Jurkat, Clone E6-1 (cell line): ENCODE measurements around the gene GNG7.
"Not testable (repeated sequence)": the region's sequence is repeated elsewhere in the genome, so short reads cannot be mapped to it uniquely, and the experiment has no call there.

ENCODE experiments used
- DNase-seq: peaks from one replicate; pipeline ENCODE4 v3.0.0-alpha.2; 2011; ENCODE audit warnings: low read depth, low spot score
- H3K4me3 ChIP-seq: 2 replicates; pipeline ENCODE4 v1.5.1; 2011; ENCODE audit warnings: mild to moderate bottlenecking, low read length, control low read depth, moderate library complexity

Gene GNG7

DNA sequence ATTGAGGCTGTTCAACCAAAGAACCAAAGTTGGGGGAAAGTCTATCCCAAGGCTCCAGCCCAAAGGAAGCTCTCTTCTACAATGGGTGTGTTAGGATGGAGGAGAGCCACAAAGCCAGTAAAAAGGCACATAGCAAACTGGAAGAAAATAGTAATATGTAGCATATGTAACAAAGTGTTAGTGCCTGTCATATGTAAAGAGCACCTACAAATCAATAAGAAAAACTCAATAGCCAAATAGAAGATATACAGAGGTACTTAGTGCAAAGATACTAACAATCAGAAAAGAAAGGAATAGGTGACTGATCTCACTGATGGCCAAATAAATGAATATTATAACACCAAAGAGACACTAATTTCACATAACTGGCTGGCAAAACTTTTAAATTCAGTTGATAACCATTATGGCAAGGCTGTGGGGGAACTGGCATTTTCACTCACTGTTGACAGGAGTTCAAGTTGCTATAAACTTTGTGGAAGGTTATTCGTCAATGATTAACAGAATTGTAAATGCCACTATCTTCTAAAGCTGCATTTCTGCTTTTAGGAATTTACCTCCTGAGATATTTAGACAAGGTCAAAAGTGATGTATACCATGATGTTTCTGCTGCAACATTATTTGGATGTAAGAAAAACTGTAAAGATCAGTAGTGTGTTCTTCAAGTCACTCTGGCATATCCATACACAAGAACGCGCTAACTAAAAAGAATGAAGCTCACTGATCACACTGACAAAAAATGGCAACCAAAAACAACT, 110.8 kb downstream of the GNG7 start:
- H3K4me3 ChIP-seq, result no peak overlapping the region

DNA sequence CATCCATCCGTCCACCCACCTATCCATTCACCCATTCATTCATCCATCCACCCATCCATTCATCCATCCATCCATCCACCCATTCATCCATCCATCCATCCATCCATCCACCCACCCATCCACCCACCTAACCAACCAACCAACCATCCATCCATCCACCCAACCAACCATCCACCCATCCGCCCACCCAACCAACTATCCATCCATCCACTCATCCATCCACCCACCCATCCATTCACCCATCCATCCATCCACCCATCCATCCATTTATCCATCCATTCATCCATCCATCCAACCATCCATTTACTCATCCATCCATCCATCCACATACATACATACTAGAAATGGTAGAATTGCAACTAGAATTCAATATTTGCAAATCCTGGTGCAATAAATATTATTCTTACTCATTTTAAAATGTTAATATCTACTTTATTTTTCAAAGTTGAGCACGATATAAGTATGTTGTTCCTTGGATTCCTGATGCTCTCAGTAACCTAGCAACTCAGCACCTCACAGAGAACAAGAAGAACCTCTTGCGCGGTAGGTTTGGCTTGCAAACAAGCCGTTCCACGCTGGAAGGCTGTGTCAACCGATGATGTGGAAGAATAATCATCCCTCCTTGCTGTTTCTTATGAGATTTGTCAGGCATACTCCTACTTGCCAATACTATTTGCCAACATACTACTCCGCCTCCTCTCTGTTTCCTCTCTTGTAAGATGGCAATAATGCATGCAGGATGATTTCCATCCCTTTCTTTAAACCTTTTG, 111.7 kb downstream of the GNG7 start:
- H3K4me3 ChIP-seq, result no peak overlapping the region

More for the DNA sequence above, 110.8 kb downstream of the GNG7 start:
- DNase-seq, result no peak

DNA sequence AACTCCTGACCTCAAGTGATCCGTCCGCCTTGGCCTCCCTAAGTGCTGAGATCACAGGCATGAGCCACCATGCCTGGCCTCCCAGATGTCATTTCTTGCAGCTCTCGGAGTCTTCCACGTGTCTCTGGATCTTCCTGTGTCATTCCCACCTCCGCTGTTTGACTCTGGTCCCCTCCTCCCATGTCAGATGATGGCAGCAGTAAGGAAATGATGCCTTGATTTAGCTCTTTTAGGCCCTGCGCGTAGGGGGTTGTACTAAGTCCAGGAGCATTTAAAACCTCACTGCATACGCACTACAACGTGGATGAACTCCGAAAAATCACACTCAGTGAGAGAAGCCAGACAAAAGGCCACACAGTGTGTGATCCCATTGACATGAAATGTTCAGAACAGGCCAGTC, 113.1 kb downstream of the GNG7 start:
- no peak overlapping the region for H3K4me3 ChIP-seq
- DNase-seq, result no peak

More for the DNA sequence above, 111.7 kb downstream of the GNG7 start:
- no peak for DNase-seq

DNA sequence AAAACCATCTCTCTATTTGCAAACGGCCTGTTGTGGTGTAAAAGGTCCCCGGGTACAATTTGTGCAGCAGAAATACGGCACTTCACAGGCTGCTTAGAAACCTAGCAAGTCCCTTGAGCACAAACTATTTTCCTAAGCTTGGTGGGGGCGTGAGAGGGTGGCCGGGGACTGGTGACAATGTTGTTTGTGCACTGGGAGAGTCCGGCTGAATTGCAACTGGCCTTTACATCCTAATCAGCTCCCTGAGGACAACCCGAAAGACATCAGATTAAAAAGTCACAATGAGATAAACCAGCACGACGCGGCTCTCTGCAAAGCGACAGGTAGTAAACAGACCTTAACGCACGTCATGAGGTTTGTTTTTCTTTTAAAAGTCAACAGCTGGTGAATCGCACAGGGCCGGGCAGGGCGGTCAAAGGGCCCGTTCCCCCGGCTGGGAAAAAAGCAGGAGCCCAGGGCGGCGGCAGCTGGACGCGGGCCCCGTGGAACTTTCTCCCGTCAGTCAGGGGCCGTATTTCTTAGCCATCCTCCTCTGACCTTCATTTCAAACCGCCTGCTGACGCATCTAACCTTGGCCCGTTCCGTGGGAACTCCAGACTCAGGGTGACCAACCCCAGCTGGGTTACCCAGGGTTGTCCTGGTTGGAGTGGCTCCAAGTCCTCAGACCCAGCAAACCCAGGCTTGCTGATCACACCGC, 114.3 kb downstream of the GNG7 start:
- DNase-seq, result no peak
- no peak overlapping the region for H3K4me3 ChIP-seq

DNA sequence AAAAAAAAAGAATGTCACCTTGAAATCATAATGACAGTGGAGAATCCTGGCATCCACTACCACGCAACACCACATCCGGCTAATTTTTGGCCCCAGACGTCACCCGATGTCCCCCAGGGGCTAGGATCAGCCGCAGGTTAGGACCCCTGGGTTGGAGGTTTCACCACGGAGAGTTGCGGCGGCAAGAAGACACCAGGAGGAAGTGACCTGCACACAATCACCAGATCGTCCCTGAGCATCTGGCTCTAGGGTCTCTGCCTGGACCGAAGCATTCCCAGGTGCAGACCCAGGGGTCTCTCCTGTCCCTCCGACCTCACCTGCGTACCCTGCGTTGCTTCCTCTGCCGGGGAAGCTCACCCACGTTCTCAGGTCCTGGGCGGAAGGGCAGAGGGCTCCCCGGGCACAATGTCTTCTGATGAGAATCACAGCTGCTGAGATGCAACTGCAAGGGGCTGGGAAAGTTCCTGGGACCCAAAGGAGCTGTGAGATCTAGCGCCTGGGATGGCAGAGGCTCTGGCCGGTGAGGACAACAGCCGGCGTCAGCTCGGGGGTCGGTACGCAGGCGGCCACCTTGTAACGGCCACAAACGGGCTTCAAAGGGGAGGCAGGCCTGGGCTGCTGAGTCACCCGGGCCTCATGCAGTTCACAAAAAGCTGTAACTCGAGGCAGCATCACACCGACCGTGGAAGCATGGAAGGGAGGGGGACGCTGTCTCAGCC, 115.3 kb downstream of the GNG7 start:
- no peak overlapping the region for H3K4me3 ChIP-seq

DNA sequence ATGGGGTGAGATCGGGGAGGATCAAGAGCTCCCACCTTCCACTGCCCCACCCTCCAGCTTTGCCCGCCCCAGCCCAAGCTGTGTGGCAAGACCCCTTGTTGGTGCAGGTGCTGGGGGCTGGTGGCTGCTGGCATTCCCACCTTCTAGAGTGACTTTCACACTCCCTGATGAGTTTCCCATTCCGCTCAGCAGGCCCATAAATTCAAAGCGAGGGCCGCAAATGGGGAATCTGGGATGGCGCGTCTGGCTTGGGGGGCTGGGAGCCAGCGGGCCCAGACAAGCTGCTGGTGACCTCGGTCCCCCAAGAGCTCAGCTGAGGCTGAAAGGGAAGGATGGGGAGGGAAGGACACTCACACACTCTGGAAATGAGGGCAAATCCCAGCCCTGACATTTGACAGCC, 116.3 kb downstream of the GNG7 start:
- no peak overlapping the region for H3K4me3 ChIP-seq
- no peak for DNase-seq

More for the DNA sequence above, 115.3 kb downstream of the GNG7 start:
- no peak for DNase-seq

DNA sequence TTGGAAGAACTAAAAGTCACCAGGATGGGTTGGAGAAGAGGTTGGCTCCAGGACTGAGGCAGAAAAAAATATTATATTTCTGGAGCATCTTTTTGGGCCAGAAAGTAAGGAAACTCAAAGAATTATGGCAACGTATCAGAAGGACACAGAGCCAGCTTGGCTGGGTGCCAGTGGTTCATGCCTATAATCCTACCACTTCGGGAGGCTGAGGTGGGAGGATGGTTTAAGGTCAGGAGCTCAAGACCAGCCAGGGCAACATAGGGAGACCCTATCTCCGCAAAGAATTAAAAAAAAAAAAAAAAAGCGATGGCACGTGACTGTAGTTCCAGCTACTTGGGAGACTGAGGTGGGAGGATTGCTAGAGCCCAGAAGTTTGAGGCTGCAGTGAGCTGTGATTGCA, 118.5 kb downstream of the GNG7 start:
- no peak overlapping the region for H3K4me3 ChIP-seq
- DNase-seq, result no peak

DNA sequence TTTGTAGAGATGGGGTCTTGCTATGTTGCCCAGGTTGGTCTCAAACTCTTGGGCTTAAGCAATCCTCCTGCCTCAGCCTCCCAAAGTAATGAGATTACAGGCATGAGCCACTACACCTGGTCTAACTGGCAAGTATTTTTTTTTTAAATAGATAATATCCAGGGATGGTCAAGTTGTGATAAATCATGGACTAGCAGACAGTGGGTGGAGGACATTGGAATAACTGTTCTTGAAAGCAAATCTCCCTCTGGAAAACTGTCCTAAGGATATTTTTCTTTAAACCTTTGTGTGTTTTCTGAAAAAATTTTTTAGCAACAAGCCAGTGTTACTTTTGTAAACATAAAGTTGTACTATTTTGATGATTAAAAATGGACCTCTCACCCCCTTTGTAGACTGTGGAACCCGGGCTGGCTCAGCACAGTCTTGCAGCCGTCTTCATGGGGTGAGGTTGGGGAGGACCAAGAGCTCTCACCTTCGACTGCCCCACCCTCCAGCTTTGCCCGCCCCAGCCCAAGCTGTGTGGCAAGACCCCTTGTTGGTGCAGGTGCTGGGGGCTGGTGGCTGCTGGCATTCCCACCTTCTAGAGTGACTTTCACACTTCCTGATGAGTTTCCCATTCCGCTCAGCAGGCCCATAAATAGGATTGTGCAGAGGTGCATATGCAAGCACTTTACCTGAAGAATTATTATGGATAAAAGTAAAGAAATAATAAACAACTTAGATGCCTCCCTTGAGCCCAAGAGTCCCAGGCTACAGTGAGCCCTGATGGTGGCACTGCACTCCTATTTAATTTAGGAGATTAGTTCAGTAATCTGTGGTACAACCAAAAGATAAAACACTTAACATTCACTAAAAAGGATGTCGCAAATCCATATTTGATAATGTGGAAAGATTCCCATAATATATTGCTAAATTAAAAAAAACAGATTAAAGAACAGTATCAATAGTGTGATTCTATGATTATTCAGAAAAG, 119.2 kb downstream of the GNG7 start:
- no peak overlapping the region for H3K4me3 ChIP-seq
- DNase-seq, result no peak

DNA sequence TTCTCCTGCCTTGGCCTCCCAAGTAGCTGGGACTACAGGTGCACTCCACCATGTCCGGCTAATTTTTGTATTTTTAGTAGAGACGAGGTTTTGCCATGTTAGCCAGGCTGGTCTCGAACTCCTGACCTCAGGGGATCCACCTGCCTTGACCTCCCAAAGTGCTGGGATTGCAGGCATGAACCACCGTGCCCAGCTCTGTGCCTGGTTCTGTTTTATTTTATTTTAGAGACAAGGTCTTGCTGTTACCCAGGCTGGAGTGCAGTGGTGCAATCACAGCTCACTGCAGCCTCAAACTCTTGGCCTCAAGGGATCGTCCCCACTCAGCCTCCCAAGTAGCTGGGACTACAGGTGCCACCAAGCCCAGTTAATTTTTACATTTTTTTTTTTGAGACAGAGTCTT, 122.1 kb downstream of the GNG7 start:
- H3K4me3 ChIP-seq, DNase-seq: not testable (repeated sequence)

DNA sequence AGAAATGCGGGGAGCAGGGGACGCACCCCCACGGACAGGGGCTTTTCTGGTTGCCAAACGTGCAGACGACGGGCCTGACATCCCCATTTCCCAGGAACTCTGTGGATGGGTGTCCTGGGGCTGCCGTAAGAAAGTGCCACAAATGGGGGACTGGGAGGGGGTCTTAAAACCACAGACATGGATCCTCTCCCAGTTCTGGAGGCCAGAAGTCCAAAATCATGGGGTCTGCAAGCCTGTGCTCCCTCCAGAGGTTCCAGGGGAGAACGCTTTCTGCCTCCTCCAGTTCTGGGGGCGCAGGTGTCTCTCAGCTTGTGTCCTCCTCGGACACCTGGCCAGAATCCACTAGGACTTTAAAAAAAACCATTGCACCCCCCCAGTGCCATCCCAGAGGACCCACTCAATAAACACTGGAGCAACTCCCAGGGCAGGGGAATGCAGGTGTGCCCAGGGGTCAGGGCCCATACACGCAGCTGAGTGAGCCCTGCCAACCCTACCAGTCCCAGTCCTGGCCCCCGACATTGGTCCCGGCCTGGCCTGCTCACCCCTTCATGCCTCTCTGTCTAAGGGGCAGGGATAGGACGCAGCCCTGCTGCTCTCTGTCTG, 122.7 kb downstream of the GNG7 start:
- no peak for DNase-seq
- H3K4me3 ChIP-seq, result no peak overlapping the region

DNA sequence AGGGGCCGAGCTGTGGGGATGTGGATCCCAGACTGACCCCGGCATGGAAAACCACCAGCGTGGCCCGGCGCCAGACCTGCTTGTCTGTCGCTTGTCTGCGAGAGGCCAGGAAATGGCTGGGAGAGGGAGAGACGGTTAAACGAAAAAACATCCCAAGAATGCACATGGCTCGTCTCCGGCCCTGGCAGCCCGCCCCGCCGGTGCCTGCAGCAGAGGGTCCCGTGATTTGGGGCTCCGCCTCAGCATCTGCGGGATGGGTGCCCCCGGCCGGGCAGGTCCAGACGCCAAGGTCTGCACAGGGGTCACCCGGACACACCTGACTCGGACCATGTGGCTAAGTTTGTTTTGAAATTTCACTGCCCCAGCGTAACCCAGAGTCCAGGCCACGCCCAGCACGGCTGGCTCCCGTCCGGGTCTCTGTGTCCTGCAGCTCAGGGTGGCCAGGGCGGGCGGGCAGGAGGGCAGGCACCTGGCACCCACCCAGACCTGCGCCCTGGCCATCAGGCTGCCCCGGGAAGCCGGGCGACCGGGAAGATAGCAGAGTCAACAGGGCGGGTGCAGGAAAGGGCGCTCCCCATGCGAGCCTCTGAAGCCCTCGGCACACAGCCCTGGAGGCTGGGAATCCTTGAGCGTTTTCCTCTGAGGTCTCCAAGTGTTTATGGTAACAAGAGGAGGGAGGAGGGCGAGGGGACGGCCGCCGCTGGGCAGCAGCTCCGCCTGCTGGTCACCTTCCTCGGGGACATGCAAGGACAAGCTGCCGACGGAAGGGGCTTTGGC, 123.4 kb downstream of the GNG7 start:
- no peak for DNase-seq
- no peak overlapping the region for H3K4me3 ChIP-seq

DNA sequence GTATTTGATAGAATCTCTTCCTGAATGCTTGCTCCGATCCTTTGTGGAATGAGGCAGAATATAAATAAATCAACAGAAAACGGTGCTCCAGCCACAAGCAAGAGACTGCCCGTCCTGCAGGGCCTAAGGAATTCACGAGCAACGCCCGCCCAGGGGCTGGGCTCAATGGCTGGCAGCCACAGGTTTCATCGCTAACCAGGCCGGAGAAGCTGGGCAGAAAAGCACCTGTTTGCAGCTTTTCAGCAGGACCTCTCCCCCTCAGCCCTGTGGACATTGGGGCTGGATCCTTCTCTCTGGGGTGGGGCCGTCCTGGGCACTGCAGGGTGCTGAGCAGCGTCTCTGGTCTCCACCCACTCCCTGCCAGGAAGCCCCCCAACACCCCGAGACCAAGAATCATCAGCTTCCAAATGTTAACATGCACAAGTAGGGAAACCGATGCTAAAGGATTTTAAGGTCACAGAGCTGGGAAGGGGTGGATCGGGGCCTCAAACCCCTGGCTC, 124.1 kb downstream of the GNG7 start:
- H3K4me3 ChIP-seq, result no peak overlapping the region
- no peak for DNase-seq

DNA sequence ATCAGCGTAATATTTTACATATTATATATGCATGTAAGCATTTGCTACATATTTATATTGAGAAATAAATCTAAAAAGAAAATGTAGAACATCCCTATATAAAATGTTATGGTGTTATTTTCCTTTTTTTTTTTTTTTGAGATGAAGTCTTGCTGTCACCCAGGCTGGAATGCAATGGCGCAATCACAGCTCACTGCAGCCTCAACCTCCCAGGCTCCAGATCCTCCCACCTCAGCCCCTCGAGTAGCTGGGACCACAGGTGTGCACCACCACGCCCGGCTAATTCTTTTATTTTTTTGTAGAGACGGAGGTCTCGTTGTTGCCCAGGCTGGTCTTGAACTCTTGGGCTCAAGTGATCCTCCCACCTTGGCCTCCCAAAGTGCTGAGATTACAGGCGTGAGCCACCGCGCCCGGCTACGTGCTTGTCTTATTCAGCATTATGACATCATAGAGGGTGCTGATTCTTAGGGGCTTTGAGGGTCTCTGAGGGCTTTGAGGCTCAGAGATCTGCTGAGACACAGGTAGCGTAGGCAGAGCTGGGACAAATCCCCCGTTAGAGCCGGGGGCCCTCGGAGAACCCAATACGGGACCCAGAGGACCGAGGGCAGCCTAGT, 124.7 kb downstream of the GNG7 start:
- H3K4me3 ChIP-seq, result no peak overlapping the region
- no peak for DNase-seq

DNA sequence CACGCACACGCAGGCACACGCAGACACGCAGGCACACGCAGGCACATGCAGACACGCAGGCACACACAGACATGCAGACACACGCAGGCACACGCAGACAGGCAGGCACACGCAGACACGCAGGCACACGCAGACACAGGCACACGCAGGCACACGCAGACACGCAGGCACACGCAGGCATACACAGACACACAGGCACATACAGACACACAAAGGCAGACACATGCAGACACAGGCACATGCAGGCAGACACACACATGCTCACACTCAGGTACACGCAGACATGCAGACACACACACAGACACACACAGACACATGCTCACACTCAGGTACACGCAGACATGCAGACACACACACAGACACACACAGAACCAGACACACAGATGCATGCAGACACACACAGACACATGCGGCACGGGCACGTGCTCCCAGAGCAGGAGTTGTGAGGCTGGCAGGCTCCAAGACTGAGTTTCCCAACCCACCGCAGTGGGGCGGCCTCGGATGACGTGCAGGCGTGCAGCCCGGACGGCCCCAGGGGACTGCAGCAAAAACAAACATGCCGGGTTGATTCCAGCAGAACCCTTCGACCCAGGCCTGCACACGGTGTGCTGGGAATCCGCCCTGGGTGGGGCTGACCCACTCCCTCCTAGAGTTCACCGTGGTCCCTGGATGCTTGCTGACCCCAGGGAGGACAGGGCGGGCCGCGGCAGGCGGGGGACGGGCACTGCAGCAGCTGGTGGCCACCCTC, 126.6 kb downstream of the GNG7 start:
- no peak for DNase-seq

DNA sequence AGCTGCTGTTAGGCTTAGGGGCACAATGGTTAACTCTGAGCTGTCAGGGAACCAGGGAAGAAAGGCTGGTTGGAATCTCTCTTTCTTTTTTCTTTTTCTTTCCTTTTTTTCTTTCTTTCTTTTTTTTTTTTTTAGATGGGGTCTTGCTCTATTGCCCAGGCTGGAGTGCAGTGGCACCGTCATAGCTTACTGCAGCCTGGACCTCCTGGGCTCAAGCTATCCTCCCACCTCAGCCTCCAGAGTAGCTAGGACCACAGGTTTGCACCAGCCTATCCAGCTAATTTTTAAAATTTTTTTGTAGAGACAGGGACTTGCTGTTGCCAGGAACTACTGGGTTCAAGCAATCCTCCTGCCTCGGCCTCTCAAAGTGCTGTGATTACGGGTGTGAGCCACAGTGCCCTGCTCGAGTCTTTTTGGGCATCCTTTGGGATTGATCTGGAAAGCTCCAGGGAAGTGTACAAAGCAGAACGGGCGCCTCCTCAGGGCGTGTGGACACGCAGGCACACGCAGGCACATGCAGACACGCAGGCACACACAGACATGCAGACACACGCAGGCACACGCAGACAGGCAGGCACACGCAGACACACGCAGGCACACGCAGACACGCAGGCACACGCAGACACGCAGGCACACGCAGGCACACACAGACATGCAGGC, 127.4 kb downstream of the GNG7 start:
- no peak for DNase-seq
- no peak overlapping the region for H3K4me3 ChIP-seq

More for the DNA sequence above, 126.6 kb downstream of the GNG7 start:
- H3K4me3 ChIP-seq, result no peak overlapping the region
